ENCODE measurements around the gene KRT7.

The KRT7 gene

DNA sequence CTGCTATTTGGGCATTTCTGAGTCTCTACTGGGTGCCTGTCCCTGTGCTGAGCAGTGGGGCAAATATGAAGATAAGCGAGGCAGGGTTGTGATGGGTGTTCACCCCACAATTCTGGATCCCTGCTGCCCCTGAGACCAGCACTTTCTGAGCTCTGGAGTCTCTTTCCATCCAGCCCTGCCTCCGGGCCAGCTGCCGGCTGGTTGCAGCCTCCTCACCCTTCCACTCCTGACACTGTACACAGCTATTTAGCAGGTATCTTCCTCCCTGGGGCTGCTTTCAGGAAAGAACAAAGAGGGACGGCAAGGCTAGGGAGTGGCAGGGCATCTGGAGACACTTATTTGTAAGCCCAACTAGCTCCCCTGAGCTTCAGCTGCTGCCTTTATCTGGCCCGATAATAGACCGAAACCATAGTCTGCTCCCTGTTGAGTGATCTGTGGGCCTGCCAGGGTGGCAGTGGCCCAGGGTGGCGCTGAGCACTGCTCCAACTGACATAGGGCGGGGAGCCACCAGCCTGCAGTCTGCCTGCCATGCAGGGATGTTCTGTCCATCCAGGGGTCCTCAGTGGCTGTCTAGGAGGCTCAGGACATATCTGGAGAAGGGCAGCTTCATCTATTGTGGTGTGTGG lies 33.6 kb upstream of the KRT7 start:
- no peak for DNase-seq (ENCODE audit: low read depth in 2 of 2)

DNA sequence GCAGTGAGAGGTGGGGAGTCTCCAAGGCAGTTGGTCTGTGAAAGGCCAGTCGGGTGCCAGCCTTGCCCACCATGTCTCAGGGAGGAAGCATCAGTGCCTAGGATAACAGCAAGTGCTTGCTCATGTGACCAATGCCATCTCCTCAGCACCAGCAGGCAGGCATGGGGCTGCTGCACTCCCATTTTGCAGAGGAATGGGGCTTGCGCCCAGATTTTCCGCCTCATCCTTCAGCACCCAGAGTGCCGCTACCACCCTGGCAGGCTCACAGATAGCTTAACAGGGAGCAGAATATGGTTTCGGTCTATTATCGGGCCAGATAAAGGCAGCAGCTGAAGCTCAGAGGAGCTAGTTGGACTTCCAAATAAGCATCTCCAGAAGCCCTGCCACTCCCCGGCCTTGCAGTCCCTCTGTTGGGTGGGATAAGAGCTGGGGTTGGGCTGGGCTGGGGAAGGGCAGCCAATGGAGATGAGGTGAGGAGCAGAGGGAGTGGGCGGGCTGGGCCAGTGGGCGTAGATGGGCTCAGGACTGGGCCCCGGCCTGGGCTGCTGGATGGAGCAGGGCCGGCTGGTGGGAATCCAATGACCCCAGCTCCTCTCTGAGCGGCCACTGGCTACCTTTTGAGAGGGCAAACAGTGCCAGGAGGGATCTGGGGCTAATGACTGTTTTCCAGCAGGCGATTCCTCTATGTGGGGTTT lies 32.8 kb upstream of the KRT7 start:
- no peak for DNase-seq (ENCODE audit: low read depth in 2 of 2)

- DNase-seq (ENCODE audit: low read depth in 2 of 2), result no peak
These were observed 32.1 kb upstream of the KRT7 start for GRCh38 chr12:52200781-52201450.

DNA sequence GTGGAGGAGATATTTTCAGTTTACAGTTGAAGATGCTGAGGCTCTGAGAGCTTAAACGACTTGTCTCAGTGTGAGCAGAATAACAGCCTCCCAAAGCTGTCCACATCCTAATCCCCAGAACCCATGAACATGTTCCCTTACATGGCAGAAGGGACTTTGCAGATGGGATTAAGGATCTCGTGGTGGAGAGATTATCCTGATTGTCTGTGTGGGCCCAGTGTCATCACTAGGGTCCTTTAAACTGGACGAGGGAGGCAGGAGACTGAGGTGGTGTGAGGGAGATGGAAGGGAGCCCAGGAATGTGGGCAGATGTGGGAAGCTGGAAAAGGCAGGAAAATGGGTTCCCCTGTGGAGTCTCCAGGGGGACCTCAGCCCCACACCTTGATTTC lies 31.6 kb upstream of the KRT7 start:
- no peak for DNase-seq (ENCODE audit: low read depth in 2 of 2)

DNA sequence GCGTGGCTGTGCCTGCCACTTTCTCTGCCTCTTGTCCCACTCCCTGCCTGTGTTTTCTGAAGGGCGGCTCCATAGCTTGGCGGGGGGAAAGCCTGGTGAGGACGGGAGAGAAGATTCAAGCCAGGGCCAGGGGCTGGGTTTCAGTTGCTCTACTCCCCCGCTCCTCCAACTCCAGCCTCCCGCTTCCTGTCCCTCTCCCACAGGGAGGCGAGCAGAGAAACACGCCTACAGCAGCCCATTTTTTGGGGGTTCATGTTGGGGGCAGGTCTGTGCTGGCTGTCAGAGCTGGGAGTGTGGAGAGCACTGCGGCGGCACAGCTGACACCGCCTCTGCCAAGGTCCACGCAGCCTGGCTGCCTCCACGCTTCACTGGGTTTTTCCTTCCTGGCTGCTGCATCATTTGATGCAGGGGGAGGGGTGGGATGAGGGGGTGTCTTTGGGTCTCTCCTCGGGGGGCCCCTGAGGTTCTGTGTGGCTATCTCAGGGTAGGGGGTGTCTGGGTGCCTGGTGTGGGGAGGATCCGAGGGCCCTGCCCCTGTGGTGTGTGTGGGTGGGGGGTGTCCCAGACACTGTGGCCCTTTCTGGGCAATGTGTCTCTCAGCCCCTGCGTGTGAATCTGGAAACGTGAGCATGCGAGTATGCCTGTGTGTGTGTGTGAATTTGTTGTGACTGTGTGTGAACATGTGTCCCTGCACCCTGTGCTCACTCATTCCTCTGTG lies 30.5 kb upstream of the KRT7 start:
- DNase-seq (ENCODE audit: low read depth in 2 of 2), result no peak

DNA sequence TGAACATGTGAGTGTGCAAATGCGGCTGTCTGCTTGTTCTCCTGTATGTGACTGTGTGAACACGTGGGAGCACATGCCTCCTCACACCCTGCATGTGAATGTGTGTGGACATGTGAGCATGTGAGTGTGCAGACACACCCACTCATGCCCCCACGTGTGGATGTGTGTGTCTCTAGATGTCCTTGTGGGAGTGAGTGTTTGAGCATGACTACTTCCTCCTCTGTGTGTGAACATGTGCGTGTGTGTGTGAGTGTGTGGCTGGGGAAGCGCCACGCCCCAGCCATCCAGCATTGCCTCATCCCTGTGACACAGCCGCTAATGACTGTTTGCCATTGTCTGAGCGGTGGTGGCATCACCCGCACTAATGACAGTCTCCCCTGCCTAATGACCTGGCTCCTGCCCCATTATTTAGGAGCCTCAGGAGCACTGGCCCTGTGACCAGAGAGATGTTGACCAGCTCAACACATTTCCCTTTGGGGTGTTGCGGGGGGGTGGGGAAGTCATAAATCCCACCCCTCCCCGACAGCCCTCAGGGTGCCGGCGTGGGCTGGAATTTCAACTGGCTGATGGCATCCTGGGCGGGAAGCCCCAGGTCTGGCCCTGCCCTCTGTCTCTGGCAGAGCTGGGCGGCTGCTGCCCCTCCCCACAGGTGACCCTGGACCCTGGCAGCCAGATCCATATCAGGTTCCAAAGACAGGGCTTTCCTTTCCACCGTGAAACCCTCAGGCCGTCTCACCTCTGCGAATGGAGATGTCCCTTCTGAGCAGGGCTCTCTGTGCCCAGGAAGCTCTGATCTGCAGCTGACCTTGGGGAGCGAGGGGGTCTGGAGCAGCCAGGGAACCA lies 29.7 kb upstream of the KRT7 start:
- no peak for DNase-seq (ENCODE audit: low read depth in 2 of 2)

- no peak for DNase-seq (ENCODE audit: low read depth in 2 of 2)
These were observed 28.7 kb upstream of the KRT7 start for GRCh38 chr12:52204095-52204930.

DNA sequence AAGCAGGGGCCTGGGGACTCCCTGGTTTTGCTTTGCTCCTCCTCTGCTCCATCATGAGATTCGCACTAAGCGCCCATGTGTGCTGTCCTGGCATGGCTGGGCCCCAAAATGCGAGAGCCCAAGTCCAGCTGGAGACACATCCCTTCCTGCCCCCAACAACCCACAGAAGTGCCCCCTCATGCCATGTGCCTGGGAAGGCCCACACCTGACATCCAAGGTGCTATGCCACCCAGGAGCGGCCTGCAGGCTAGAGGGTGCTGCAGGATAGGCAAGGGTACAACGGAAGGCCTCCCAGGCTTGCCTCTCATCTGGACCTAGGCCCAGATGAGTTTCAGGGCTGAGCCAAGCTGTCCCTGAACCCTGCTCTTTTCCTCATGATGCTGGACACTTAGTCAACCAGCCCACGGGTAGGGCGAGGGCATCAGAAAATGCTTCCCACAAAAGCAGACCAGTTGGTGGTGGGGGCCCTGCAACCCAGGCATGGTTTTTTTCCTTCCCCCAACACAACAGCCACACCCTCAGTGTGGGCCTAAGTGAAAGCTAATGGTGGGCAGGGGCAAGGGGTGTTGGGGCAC lies 28.0 kb upstream of the KRT7 start:
- no peak for DNase-seq (ENCODE audit: low read depth in 2 of 2)

DNA sequence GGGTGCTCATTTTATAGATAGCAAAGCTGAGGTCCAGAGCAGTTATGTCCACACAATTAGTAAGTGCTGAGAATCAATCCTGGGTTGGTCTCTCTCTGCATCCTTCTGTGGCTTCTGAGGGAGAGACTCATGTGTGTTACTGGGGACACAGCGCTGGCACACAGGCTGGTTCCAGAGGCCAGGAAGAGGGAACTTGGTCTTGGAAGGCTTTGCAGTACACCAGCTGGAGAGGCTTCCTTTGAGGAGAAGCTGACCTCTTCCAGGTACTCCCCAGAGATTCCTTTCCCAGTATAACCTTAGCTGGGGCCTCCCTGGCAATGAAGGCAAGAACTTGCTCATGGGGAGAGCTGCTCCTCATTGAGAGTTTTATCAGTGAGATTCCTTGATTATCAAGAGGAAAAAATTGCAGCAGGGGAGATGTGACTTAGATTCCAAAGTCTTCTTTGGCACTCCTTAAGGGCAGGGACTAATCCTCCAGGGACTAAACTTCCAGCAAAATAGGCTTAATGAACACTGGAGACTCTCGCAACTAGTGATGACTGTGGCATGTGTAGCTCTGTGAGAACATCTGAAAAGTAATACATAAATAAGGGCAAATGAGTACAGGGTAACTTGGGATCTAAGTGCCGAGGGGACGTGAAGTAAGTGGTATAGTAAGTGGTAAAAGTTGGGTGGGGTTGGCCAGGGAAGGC lies 27.3 kb upstream of the KRT7 start:
- no peak for DNase-seq (ENCODE audit: low read depth in 2 of 2)

- no peak for DNase-seq (ENCODE audit: low read depth in 2 of 2)
These were observed 26.6 kb upstream of the KRT7 start for GRCh38 chr12:52206304-52207040.

DNA sequence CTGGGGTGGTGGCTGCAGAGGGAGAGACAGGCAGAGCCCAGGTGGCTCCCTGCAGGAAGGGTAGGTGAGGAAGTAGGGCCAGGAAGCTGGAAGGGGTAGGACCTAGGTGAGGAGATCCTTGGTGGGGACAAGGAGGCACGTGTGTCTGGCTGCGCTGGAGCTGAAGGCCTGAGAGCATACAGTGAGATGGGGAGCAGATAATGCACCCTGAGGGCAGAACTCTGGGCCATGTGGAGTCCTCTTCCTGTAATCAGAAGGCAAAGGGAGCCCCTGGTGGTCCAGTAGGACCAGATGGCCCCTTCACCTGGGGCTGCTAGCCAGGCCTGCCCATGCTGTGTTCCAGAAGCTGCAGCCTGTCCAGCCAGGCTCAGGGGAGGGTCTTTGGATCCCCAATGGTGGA lies 25.9 kb upstream of the KRT7 start:
- DNase-seq (ENCODE audit: low read depth in 2 of 2), result no peak

- no peak for DNase-seq (ENCODE audit: low read depth in 2 of 2)
These were observed 25.1 kb upstream of the KRT7 start for GRCh38 chr12:52207895-52208294.

DNA sequence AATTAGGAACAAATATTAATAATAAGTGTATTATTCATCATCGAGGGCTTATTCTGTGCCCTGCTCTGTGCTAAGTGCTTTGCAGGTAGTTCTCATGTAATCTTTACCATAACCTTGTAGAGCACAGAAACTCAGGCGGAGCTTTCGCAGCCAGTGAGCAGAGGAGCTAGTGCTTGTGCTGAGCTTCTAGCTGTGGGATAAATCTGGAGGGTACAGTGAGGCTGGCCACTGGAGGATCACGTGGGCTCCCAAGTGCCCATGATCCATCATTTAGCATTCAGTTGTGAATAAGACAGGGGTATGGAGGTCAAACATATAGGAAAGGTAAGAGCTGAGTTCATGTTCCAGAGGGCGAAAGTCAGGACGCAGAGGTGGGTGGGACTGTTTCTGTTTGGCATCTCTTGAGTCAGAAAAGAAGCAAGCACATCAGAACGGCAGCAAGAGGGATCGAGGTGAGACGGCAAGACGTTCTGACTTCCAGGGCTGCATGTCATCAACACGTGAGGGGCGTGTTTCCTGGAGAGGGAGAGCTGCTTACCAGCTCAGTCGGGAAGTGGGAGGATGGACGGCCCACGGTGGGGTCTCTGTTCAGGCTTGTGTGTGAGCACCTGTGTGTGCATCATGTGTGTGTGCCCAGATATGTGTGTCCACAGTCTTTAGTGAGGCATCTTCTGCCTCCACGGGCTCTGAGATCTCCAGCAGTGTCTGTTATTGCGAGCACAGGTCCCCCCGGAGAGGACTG lies 24.4 kb upstream of the KRT7 start:
- no peak for DNase-seq (ENCODE audit: low read depth in 2 of 2)

DNA sequence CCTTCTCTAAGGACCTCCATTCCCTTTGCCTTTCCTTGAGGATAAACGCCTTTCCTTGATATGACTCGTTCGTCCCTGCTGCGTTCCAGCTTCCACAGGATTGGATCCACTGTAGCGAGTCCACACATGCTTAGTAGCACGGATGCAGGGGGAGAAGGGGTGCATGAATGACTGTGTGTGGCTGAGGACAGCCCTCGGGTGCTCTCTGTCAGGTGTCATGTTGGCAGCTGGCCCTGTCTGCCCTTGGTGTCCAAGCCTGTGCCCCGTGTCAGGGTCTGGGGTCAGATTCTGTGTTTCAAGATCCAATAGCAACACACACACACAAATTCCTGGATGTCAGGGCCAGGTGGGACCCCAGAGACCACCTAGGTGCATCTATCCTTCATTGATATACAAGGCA lies 23.7 kb upstream of the KRT7 start:
- no peak for DNase-seq (ENCODE audit: low read depth in 2 of 2)

GRCh38 chr12:52210186-52210924 lies 22.7 kb upstream of the KRT7 start:
- DNase-seq (ENCODE audit: low read depth in 2 of 2), result no peak

DNA sequence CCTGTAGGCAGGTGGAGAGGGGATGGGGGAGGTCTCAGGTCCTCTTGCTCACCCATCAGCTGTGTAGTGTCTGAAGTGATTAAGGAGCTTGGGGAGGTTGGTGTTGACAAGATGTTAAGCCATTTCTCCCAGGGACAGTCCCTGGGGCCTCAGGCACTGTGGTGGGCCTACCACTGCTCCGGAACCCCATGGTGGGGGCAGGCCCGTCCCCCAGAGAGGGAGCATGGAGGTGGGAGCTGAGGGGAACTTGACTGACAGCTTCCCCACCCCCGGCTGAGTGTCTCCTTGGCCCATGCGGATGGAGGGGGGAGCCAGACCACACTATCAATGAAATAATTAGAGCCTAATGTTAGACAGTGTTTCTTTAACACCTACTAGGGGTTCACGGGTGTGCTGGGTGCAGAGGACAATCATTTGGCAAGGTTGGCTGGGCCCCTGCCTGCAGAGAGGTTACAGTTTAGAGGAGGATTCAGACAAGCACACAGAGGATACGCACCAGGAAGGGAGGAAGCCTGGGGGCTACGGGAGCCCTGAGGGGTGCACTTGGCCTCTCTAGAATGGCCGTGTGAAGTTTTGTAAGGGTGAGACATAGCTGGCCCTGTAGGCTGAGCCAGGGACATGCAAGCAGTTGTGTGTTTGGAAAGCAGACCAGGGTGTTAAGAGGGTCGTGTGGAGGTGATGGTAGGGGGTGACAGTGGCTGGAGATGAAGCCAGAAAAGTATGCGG lies 22.0 kb upstream of the KRT7 start:
- DNase-seq (ENCODE audit: low read depth in 2 of 2), result no peak
